Activated naive CD4-positive, alpha-beta T cell treated with anti-CD3 and anti-CD28 coated beads for 36 hours (primary cell): ENCODE measurements around the gene ARHGEF7. TPM values are rescaled to one million over a fixed set of nuclear protein-coding genes. Genes with fewer than 3 reads are reported as not detected.
A peak's percentile ranks its signal among the peaks of the same experiment; 100 is the strongest.

ENCODE experiments used
- CTCF ChIA-PET: fragments of 350-600 bp; sonication (Branson Sonifier 250); formaldehyde crosslinking; loops from one replicate; lab custom pipeline; 2021; ENCODE audit warnings: antibody characterized with exemption; lab: Charles Lee
- DNase-seq: peaks from one replicate; pipeline ENCODE4 v3.0.0-alpha.2; 2020
- H3K27ac Mint-ChIP-seq: one replicate; pipeline ENCODE4 v1.8.0; 2021; ENCODE audit warnings: mild to moderate bottlenecking, mixed read lengths
- H3K27me3 Mint-ChIP-seq: one replicate; pipeline ENCODE4 v1.8.0; 2021; ENCODE audit warnings: low read depth, mixed read lengths
- H3K36me3 Mint-ChIP-seq: one replicate; pipeline ENCODE4 v1.8.0; 2021; ENCODE audit warnings: low read depth, mixed read lengths
- H3K4me1 Mint-ChIP-seq: one replicate; pipeline ENCODE4 v1.8.0; 2021; ENCODE audit warnings: low read depth, mixed read lengths
- H3K4me3 Mint-ChIP-seq: one replicate; pipeline ENCODE4 v1.8.0; 2021; ENCODE audit warnings: mild to moderate bottlenecking, moderate library complexity, mixed read lengths
- H3K9me3 Mint-ChIP-seq: one replicate; pipeline ENCODE4 v1.8.0; 2021; ENCODE audit warnings: mixed read lengths
- intact Hi-C: fragments of 100-400 bp; cut with micrococcal nuclease; formaldehyde crosslinking; loops from one replicate; pipeline ENCODE4 v1.15.1; 2023
- total RNA-seq, 2 experiments: library from RNA; stranded (reverse); gene quantifications; one replicate each; pipeline ENCODE4 v1.2.3, GENCODE V29; 2021

Gene ARHGEF7
- total RNA-seq, 2 experiments from 2014 or later, result 48.4 to 56.6 TPM

DNA sequence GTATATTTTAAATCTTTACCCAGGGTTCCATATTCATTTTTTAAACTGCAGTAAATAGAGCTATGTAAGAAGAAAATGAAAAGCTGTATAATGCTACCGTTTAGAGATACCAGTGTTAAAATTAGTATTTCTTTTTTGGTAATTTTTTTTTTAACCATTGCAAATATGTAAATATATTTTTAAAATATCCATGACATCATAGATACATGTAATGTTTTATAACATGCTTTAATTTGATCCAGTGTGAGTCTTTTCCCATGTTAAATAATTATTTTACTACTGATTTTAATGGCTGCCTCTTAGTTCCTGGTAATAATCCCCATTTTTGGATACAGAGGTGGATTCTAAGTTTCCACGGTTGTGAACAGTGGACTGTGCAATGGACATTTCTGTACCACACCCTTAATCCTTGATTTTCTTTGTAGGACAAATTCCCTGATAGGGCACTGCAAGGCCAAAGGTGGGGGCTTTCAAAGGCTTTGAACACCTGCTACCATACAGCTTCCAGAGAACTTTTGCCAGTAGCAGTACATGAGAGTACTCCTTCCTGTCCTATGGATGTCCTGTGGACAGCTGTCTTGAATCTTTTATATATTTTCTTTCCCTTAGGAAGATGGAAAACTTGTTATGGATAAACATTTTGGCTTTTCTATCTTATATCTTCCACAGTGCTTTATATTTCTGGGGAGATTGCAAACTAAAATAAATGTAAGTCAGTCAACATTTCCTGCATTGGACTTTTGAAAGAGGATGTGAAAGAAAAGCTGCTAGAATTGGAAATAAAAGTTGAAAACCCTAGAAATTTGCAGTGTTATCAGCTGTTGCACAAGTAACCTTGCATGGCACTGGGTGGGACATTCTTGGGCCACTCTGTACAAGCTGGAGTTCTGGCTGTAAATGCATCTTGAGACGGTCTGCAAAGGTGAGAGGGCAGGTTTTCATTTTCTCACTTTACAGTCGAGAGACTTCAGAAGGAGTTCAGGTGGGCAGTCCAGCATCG lies 46.8 kb downstream of the ARHGEF7 start:
- Mint-ChIP-seq H3K27ac (no peak overlapping the region), H3K9me3 (peaks cover 3% of the 10 kb centered on the region), H3K4me3 (no peak overlapping the region), H3K4me1 (peaks cover 64% of the 10 kb centered on the region), H3K27me3 (no peaks in the 10 kb centered on the region), H3K36me3 (peaks cover 43% of the 10 kb centered on the region)
- intact Hi-C loops, result no loop called here
- no peak for DNase-seq
- CTCF ChIA-PET, result interaction anchor here (0.7 to 1.1 kb wide), 3 partner anchors 23 to 188 kb away, joined by 3 read pairs; no protein-coding TSS in a partner anchor

DNA sequence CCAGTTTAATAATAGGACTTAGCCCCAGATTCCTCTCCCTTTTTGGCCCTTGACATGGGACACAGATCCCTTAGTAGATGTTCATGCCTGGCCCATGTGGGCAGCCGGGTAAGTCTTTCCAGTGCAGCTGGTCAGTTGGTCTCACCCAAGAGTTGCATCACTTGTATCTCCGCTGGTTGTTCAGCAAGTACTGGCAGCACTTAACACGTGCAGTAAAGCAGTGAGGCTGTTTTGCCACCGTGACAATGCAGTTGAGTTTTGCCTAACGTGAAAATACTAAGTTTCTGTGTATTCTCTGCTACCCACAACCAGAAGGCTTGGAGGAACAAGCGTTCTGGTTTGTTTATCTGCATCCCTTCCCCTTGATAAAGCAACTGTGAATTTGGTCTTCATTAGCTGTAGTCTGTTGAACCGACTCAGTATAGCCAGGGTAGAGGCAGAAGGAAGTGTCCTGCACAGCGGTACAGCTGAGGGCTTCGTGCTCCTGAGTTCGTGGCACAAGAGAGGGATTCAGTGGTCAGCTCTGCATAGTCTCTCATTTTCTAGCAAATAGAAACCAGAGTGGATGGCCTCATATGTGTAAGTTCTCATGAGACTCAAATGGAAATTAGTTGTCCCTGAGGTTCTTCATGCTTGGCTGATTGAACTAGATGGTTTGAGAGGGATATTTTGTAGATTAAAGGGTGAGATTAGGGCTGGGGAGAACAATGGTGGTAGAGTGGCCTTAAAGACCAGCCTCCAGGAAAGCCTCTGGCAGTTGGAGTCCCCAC lies 50.3 kb downstream of the ARHGEF7 start:
- Mint-ChIP-seq H3K4me1 (peaks cover 72% of the 10 kb centered on the region), H3K27ac (no peak overlapping the region), H3K27me3 (no peaks in the 10 kb centered on the region), H3K9me3 (peaks cover 1% of the 10 kb centered on the region), H3K36me3 (peaks cover 47% of the 10 kb centered on the region), H3K4me3 (no peak overlapping the region)
- DNase-seq, result no peak
- CTCF ChIA-PET, result interaction anchor here (0.8 kb wide), 1 partner anchor 60 kb away, joined by 4 read pairs; no protein-coding TSS in a partner anchor
- intact Hi-C loops, result no loop called here

DNA sequence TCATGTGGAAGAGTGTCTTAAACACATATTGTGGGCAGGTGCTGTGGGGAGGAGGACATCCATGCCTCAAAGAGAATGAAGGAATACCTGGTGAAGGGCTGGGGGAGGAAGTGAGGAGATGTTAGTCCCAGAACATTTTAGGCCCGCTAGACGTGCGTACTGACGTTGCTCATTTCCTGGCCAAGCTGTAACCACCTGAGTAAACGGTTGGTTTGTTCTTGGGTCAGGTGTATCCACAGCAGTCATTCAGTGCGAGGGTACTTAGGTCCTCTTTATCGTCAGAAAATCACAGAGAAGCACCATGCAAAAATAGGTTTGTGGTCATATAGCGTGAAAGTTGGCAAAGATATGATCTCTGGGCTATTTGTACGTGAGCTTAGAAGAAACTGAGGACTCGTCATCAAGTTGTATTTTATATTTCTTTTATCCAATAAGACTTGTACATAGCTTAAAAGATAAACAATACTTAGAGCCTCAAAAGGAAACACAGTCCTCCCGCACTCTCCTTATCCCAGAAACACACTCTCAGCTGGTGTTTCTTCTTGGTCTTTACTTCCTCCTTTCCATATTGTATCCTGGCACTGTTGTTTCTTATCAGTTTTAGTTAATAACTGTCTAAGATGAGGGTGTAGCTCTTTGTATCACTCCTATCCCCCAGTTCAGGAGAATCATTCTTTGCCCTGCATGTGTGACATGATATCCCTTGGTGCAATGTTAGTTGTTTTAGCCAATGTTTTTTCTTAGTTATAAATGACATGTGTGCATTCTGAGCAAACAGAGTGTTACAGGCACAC lies 52.0 kb downstream of the ARHGEF7 start:
- Mint-ChIP-seq H3K9me3 (no peaks in the 10 kb centered on the region), H3K27me3 (no peaks in the 10 kb centered on the region), H3K4me1 (peaks cover 75% of the 10 kb centered on the region), H3K27ac (no peak overlapping the region), H3K4me3 (no peak overlapping the region), H3K36me3 (peaks cover 36% of the 10 kb centered on the region)
- intact Hi-C loops, result no loop called here
- no peak for DNase-seq
- CTCF ChIA-PET, result interaction anchor here (0.7 kb wide), 1 partner anchor 98 kb away, joined by 3 read pairs; no protein-coding TSS in a partner anchor

DNA sequence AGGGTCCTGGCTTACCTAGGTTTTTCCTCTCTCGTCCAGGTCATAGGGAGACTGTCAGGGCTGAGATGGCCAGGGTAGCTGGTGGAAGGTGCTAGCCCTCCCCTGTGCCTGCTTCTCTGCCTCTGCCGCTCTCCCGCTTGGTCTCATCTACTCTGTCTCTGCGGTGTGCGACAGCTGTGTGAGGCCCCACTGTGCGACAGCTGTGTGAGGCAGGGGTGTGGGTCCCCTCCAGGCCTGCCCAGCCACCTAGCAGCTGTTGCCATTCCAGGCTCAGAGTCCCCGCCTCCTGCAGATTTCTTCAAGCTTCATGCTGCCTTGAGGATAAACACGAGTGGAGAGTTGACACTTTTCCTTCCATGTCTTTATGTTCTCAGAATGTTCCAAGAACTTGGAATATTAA lies 53.0 kb downstream of the ARHGEF7 start:
- no peak overlapping the region for H3K4me3 Mint-ChIP-seq
- peaks cover 32% of the 10 kb centered on the region for H3K36me3 Mint-ChIP-seq
- CTCF ChIA-PET, result no interaction called here
- peaks cover 70% of the 10 kb centered on the region for H3K4me1 Mint-ChIP-seq
- no peak overlapping the region for H3K27ac Mint-ChIP-seq
- no peak for DNase-seq
- no peaks in the 10 kb centered on the region for H3K9me3 Mint-ChIP-seq
- no peaks in the 10 kb centered on the region for H3K27me3 Mint-ChIP-seq
- intact Hi-C loops, result no loop called here

DNA sequence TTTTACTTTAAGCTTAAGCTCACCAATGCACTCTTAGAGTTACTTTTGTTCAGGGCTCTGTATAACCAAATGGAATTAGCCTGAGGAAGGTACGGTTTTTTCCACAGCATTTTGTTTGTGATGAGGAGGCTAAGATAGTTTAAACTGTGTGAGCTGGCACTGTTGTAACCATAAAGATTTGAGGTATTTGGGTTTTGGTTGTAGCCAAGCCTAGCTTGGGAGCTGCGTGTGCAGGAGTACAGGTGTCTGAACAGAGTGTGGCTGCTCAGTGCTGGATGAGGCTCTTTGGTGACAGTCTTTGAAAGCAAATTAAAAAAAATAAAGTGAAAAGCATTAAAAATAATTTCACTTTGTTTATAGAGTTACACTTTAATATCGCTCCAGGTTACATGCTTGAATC lies 56.0 kb downstream of the ARHGEF7 start:
- CTCF ChIA-PET, result interaction anchor here (1.2 kb wide), 1 partner anchor 13 kb away, joined by 4 read pairs; no protein-coding TSS in a partner anchor
- Mint-ChIP-seq H3K36me3 (peaks cover 41% of the 10 kb centered on the region), H3K4me3 (no peak overlapping the region), H3K4me1 (peaks cover 73% of the 10 kb centered on the region), H3K9me3 (peaks cover 9% of the 10 kb centered on the region), H3K27ac (no peak overlapping the region), H3K27me3 (no peaks in the 10 kb centered on the region)
- DNase-seq, result no peak
- intact Hi-C loops, result no loop called here

DNA sequence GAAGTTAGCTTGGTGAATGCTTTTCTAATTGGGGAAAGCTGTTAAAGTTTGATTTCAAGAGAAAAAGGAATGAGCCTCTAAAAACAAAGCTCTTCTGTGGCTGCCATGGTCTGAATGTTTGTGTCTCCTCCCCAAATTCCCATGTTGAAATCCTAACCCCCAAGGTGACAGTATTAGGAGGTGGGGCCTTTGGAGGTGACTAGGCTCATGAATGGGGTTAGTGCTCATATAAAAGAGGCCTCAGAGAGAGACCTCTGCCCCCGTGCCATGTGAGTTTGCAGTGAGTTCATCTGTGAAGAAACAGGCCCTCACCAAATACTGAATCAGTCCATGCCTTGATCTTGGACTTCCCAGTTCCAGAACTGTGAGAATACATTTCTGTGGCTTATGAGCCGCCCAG lies 56.5 kb downstream of the ARHGEF7 start:
- H3K36me3 Mint-ChIP-seq, result peaks cover 42% of the 10 kb centered on the region
- no peak overlapping the region for H3K27ac Mint-ChIP-seq
- H3K4me3 Mint-ChIP-seq, result no peak overlapping the region
- H3K27me3 Mint-ChIP-seq, result no peaks in the 10 kb centered on the region
- CTCF ChIA-PET, result interaction anchor here (0.6 kb wide), 1 partner anchor 15 kb away, joined by 3 read pairs; no protein-coding TSS in a partner anchor
- intact Hi-C loops, result no loop called here
- peaks cover 9% of the 10 kb centered on the region for H3K9me3 Mint-ChIP-seq
- DNase-seq, result no peak
- peaks cover 72% of the 10 kb centered on the region for H3K4me1 Mint-ChIP-seq

DNA sequence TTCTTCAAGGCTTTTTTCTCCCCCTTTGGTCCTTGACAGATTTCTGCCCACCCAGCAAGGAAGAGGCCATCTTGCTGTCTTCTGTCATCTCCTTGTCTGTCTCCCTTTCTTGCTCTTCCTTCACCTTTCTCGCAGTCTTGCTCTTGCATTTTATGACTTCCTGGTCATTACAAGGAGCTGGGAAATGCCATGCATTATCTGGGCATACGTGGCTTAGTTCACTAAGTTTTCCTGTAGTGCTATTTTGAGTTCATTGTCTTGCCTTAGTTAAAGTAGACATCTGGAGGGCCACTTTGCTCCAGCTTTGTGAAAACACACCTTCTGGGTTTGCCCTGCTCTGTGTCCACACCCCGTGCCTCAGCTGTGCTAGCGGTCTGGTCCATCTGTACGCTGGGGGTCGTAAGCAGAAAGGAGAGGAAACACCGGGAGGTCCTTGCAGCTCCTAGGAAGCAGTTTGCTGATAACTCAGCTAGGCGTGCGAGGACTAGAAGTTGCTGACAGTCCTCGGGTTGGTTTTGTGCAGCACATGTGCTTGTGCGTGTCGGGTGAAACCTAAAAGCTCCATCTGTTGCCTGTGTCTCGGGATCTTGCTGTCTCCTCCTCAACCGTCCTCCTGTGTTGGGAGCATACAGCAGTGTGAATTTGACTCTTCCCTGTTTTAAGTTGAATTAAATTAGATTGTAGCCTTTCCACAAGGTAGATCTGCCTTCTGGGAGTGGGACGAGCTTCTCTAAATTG lies 59.4 kb downstream of the ARHGEF7 start:
- Mint-ChIP-seq H3K27ac (peak overlapping the region; percentile 64), H3K4me1 (peaks cover 76% of the 10 kb centered on the region), H3K36me3 (peaks cover 33% of the 10 kb centered on the region), H3K4me3 (no peak overlapping the region), H3K9me3 (peaks cover 9% of the 10 kb centered on the region), H3K27me3 (no peaks in the 10 kb centered on the region)
- CTCF ChIA-PET, result interaction anchor here (0.8 kb wide), 1 partner anchor 10 kb away, joined by 3 read pairs; no protein-coding TSS in a partner anchor
- intact Hi-C loops, result loop anchor here (2.0 kb wide), 1 partner anchor 14 kb away; no protein-coding TSS in a partner anchor
- DNase-seq, result no peak

DNA sequence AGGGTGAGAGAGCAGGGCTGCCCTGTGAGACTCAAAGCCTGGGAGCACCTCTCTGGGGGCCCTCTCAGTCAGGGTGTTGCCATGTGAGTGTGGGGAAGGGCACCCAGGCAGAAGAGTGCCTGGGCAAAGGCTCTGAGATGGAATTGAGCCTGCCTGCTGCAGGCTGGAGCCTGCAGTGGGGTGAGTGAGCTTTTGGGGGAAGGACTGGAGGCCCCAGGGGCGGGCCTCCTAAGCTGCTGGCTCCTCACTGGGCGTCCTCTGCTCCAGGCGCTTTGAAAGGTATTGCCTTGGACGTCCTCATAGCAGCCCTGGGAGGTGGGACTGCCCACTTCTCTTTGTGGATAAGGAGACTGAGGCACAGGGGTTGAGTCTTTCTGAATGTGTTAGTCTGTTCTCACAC lies 60.3 kb downstream of the ARHGEF7 start:
- no peaks in the 10 kb centered on the region for H3K27me3 Mint-ChIP-seq
- H3K4me3 Mint-ChIP-seq, result no peak overlapping the region
- no peak for DNase-seq
- CTCF ChIA-PET, result interaction anchor here (0.8 kb wide), 1 partner anchor 9 kb away, joined by 3 read pairs; no protein-coding TSS in a partner anchor
- peak overlapping the region; percentile 73 for H3K27ac Mint-ChIP-seq
- H3K4me1 Mint-ChIP-seq, result peaks cover 78% of the 10 kb centered on the region
- H3K36me3 Mint-ChIP-seq, result peaks cover 31% of the 10 kb centered on the region
- intact Hi-C loops, result loop anchor here (2.0 kb wide), 1 partner anchor 13 kb away; no protein-coding TSS in a partner anchor
- H3K9me3 Mint-ChIP-seq, result peaks cover 9% of the 10 kb centered on the region

DNA sequence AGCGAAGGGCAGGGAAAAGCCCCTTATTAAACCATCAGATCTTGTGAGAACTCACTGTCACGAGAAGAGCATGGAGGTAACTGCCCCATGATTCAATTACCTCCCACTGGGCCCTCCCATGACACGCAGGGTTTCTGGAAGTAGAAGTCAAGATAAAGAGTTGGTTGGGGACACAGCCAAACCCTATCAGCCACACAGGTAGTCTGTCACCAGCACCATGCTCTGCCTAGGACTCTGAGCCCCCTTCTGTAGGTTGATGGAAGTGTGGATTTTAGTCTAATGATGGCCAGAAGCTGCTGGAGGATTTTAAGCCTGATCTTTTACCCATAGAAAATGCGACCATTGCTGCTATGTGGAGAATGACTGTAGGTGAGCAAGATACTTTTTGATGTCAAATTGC lies 60.8 kb downstream of the ARHGEF7 start:
- CTCF ChIA-PET, result interaction anchor here (0.8 kb wide), 1 partner anchor 471 kb away, joined by 3 read pairs; no protein-coding TSS in a partner anchor
- Mint-ChIP-seq H3K4me3 (no peak overlapping the region), H3K36me3 (peaks cover 31% of the 10 kb centered on the region), H3K27me3 (no peaks in the 10 kb centered on the region), H3K4me1 (peaks cover 78% of the 10 kb centered on the region), H3K9me3 (peaks cover 9% of the 10 kb centered on the region), H3K27ac (peak overlapping the region; percentile 73)
- intact Hi-C loops, result loop anchor here (2.0 kb wide), 2 partner anchors 13 to 21 kb away; no protein-coding TSS in a partner anchor
- no peak for DNase-seq

DNA sequence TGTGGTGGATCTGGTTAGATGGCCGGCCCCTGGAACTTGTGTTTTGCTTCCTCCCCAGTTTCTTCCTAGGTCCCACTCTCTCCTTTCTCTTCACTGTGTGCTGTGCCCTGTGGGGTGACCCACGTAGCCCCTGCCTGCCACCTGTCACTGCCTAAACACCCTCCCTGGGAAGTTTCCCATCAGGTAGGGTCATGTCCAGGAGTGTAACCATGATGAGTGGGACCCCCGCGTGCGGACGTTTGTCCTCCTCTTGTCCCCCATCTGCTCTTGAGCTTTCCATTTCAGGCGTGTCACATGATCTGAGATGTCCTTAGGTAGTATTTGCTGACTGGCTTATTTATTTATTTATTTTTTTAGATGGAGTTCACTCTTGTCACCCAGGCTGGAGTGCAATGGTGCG lies 61.3 kb downstream of the ARHGEF7 start:
- H3K9me3 Mint-ChIP-seq, result peaks cover 9% of the 10 kb centered on the region
- no peak for DNase-seq
- peak overlapping the region; percentile 73 for H3K27ac Mint-ChIP-seq
- H3K4me3 Mint-ChIP-seq, result no peak overlapping the region
- intact Hi-C loops, result loop anchor here (2.0 kb wide), 1 partner anchor 22 kb away; no protein-coding TSS in a partner anchor
- peaks cover 31% of the 10 kb centered on the region for H3K36me3 Mint-ChIP-seq
- H3K27me3 Mint-ChIP-seq, result no peaks in the 10 kb centered on the region
- CTCF ChIA-PET, result interaction anchor here (0.8 kb wide), 1 partner anchor 472 kb away, joined by 3 read pairs; no protein-coding TSS in a partner anchor
- H3K4me1 Mint-ChIP-seq, result peaks cover 78% of the 10 kb centered on the region
